GM12878 (cell line): ENCODE results near the gene CTIF. TPM values are rescaled to one million over a fixed set of nuclear protein-coding genes. Genes with fewer than 3 reads are reported as not detected.

Experiments used
- ATAC-seq: fragments of 200-7000 bp; cut with Tn5 transposase; 3 replicates; pipeline ENCODE4 v1.9.1; 2020; ENCODE audit warnings: mild to moderate bottlenecking, moderate library complexity
- BruUV-seq: library from RNA; stranded (reverse); fragments of 400-500 nt; replicated peaks from 2 replicates; lab custom pipeline; 2021; lab: Mats Ljungman, UMichigan
- CTCF ChIA-PET: fragments of 300-600 bp; sonication (Branson Sonifier 250); formaldehyde crosslinking; extraction: SDS; loops from one replicate; lab custom pipeline; 2021; ENCODE audit warnings: inconsistent platforms; lab: Yijun Ruan, JAX
- POLR2A ChIA-PET: fragments of 350-600 bp; formaldehyde crosslinking; extraction: SDS; loops from one replicate; lab custom pipeline; 2021; ENCODE audit warnings: inconsistent platforms; lab: Charles Lee
- RAD21 ChIA-PET: fragments of 300-600 bp; sonication (Branson Sonifier 250); formaldehyde crosslinking; loops from one replicate; lab custom pipeline; 2023; ENCODE audit warnings: antibody characterized with exemption; ENCODE audit not compliant: unreplicated experiment; lab: Charles Lee
- SMC1A ChIA-PET: fragments of 300-600 bp; sonication (Branson Sonifier 250); formaldehyde crosslinking; loops from one replicate; lab custom pipeline; 2023; ENCODE audit not compliant: unreplicated experiment, uncharacterized antibody; lab: Charles Lee
- DNase-seq: peaks from one replicate; pipeline ENCODE4 v3.0.0-alpha.2; 2011; ENCODE audit warnings: low read depth, low spot score
- FAIRE-seq: peaks from 3 replicates; lab custom pipeline; 2011; peaks lifted over from hg19 to GRCh38; lab: Jason Lieb, UNC
- H2AFZ ChIP-seq: 2 replicates; pipeline ENCODE4 v1.6.0; 2011; ENCODE audit warnings: low read depth, low read length, control low read depth; ENCODE audit not compliant: control insufficient read depth
- H3K27ac ChIP-seq: 2 replicates; pipeline ENCODE4 v1.5.1; 2011; ENCODE audit warnings: control low read depth; ENCODE audit not compliant: control insufficient read depth, insufficient read depth
- H3K27me3 ChIP-seq, 2 experiments: replicated peaks in 1 of 2; 2 replicates each; pipeline versions ENCODE4 v1.6.0 to v1.6.1; 2011; ENCODE audit warnings: low read length in 1 of 2; ENCODE audit not compliant: control insufficient read depth in 2 of 2, insufficient read depth in 2 of 2
- H3K36me3 ChIP-seq, 2 experiments: 2 replicates each; pipeline ENCODE4 v1.5.1; 2011; ENCODE audit warnings: low read length in 1 of 2; ENCODE audit not compliant: control insufficient read depth in 2 of 2, insufficient read depth in 2 of 2
- H3K4me1 ChIP-seq: 2 replicates; pipeline ENCODE4 v1.6.1; 2011; ENCODE audit warnings: mild to moderate bottlenecking, low read length, moderate library complexity, mixed read lengths; ENCODE audit not compliant: control insufficient read depth, insufficient read depth
- H3K4me2 ChIP-seq: 2 replicates; pipeline ENCODE4 v1.6.0; 2011; ENCODE audit warnings: control low read depth; ENCODE audit not compliant: control insufficient read depth, insufficient read depth
- H3K4me3 ChIP-seq: fragments of 200-600 bp; sonication (generic); 2 replicates; pipeline ENCODE4 v1.5.1; 2016
- H3K79me2 ChIP-seq: 2 replicates; pipeline ENCODE4 v1.6.0; 2011; ENCODE audit warnings: low read length; ENCODE audit not compliant: control insufficient read depth, insufficient read depth
- H3K9ac ChIP-seq: 2 replicates; pipeline ENCODE4 v1.8.0; 2011; ENCODE audit warnings: low read length, control low read depth, mixed read lengths; ENCODE audit not compliant: control insufficient read depth, insufficient read depth
- H3K9me3 ChIP-seq: replicated peaks from 3 replicates; pipeline ENCODE4 v1.5.1; 2011; ENCODE audit warnings: mild to moderate bottlenecking, low read length; ENCODE audit not compliant: control insufficient read depth, insufficient read depth
- H4K20me1 ChIP-seq: 2 replicates; pipeline ENCODE4 v1.6.0; 2011; ENCODE audit not compliant: control insufficient read depth, insufficient read depth
- ETV6 ChIP-seq, 2 experiments: fragments of 450-650 bp in 1 of 2; IDR thresholded peaks in 1 of 2; conservative IDR thresholded peaks in 1 of 2; 2 replicates each; pipeline ENCODE4 v1.6.1; 2014; ENCODE audit warnings: antibody characterized with exemption in 1 of 2, borderline replicate concordance in 1 of 2, low read depth in 1 of 2, mild to moderate bottlenecking in 1 of 2, moderate library complexity in 1 of 2
- HCFC1 ChIP-seq: fragments of 150-350 bp; IDR thresholded peaks from 2 replicates; pipeline ENCODE4 v1.6.1; 2014; ENCODE audit warnings: low read length
- NFYA ChIP-seq: IDR thresholded peaks from 2 replicates; pipeline ENCODE4 v1.6.1; 2011; ENCODE audit warnings: low read depth, mild to moderate bottlenecking, low read length, improper control_type of control experiment, borderline replicate concordance
- POLR2A ChIP-seq: IDR thresholded peaks from 2 replicates; pipeline ENCODE4 v1.6.1; 2011; ENCODE audit warnings: low read depth, mild to moderate bottlenecking, low read length
- POLR2AphosphoS2 ChIP-seq: IDR thresholded peaks from 2 replicates; pipeline ENCODE4 v1.6.1; 2011; ENCODE audit warnings: low read depth, mild to moderate bottlenecking, low read length, improper control_type of control experiment, moderate library complexity
- PRDM15 ChIP-seq: fragments of 450-650 bp; formaldehyde crosslinking; IDR thresholded peaks from 2 replicates; pipeline ENCODE4 v1.4.0; 2020; ENCODE audit warnings: mild to moderate bottlenecking, moderate library complexity
- SRF ChIP-seq, 2 experiments: IDR thresholded peaks; 2 replicates each; pipeline ENCODE4 v1.6.1; 2011; ENCODE audit warnings: low read depth in 2 of 2, low read length in 2 of 2, mild to moderate bottlenecking in 1 of 2, moderate library complexity in 1 of 2
- ZNF207 ChIP-seq: fragments of 450-650 bp; IDR thresholded peaks from 2 replicates; pipeline ENCODE4 v1.6.1; 2014; ENCODE audit warnings: antibody characterized with exemption, mild to moderate bottlenecking, borderline replicate concordance
- WGBS: methylation state at CpG from one replicate; pipeline ENCODE4 v1.1.6; 2016; ENCODE audit warnings: low lambda C conversion rate; ENCODE audit not compliant: insufficient replicate concordance, insufficient coverage; ENCODE audit errors: missing lambda C conversion rate; 5-methylcytosine and 5-hydroxymethylcytosine counted together
- in situ Hi-C: fragments of 300-500 bp; cut with MboI; formaldehyde crosslinking; loops from 9 replicates; pipeline ENCODE4 v1.14.3; 2018; ENCODE audit warnings: mixed read lengths
- intact Hi-C: fragments of 100-400 bp; cut with micrococcal nuclease; formaldehyde crosslinking; loops from one replicate; pipeline ENCODE4 v1.14.2; 2022; ENCODE audit not compliant: unreplicated experiment
- polyA plus RNA-seq, 11 experiments: library from polyadenylated mRNA; depleted of rRNA in 4 of 11; unstranded in 6 of 11; stranded (reverse) in 5 of 11; fragments of >200 nt; fragmentation: Nextera tagmentation in 4 of 11; fragmentation: Illumina TruSeq in 1 of 11; extraction: Ambion mirVana in 4 of 11; extraction: Trizol in 1 of 11; gene quantifications; 1 replicate in 1 of 11; 2 replicates in 10 of 11; pipeline versions ENCODE4 v1.2.1 to v1.2.3, GENCODE V29; 2011 to 2016; ENCODE audit warnings: inconsistent platforms in 2 of 11, missing spikeins in 2 of 11, low read depth in 1 of 11
- total RNA-seq, 4 experiments: library from RNA; depleted of rRNA in 3 of 4; stranded (reverse); fragments of >200 nt in 3 of 4; fragmentation: Illumina TruSeq in 1 of 4; extraction: Trizol in 1 of 4; gene quantifications; 2 replicates each; pipeline versions ENCODE4 v1.2.1 to v1.2.3, GENCODE V29; 2013 to 2021
- TF ChIP-seq, protein P1 (sequence below): fragments of 450-650 bp; IDR thresholded peaks from 2 replicates; pipeline ENCODE4 v1.6.1; 2017; ENCODE audit warnings: mild to moderate bottlenecking, moderate library complexity

CTIF gene
- total and polyA plus RNA-seq, 10 of the 15 experiments (the other 5 are each of a cell fraction or from before 2014, with no cell fraction given): 0.06 to 11.6 (median 2.5) TPM

GRCh38 chr18:48766026-48766425, 227.2 kb downstream of the CTIF start (continued):
- TF ChIP-seq, protein P1, sequence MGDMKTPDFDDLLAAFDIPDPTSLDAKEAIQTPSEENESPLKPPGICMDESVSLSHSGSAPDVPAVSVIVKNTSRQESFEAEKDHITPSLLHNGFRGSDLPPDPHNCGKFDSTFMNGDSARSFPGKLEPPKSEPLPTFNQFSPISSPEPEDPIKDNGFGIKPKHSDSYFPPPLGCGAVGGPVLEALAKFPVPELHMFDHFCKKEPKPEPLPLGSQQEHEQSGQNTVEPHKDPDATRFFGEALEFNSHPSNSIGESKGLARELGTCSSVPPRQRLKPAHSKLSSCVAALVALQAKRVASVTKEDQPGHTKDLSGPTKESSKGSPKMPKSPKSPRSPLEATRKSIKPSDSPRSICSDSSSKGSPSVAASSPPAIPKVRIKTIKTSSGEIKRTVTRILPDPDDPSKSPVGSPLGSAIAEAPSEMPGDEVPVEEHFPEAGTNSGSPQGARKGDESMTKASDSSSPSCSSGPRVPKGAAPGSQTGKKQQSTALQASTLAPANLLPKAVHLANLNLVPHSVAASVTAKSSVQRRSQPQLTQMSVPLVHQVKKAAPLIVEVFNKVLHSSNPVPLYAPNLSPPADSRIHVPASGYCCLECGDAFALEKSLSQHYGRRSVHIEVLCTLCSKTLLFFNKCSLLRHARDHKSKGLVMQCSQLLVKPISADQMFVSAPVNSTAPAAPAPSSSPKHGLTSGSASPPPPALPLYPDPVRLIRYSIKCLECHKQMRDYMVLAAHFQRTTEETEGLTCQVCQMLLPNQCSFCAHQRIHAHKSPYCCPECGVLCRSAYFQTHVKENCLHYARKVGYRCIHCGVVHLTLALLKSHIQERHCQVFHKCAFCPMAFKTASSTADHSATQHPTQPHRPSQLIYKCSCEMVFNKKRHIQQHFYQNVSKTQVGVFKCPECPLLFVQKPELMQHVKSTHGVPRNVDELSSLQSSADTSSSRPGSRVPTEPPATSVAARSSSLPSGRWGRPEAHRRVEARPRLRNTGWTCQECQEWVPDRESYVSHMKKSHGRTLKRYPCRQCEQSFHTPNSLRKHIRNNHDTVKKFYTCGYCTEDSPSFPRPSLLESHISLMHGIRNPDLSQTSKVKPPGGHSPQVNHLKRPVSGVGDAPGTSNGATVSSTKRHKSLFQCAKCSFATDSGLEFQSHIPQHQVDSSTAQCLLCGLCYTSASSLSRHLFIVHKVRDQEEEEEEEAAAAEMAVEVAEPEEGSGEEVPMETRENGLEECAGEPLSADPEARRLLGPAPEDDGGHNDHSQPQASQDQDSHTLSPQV: no peak
- TF ChIP-seq ZNF207: no peak
- no peak for TF ChIP-seq SRF (IDR thresholded peaks at IDR 0.05; ENCODE audit: low read depth in 2 of 2, low read length in 2 of 2)

DNA sequence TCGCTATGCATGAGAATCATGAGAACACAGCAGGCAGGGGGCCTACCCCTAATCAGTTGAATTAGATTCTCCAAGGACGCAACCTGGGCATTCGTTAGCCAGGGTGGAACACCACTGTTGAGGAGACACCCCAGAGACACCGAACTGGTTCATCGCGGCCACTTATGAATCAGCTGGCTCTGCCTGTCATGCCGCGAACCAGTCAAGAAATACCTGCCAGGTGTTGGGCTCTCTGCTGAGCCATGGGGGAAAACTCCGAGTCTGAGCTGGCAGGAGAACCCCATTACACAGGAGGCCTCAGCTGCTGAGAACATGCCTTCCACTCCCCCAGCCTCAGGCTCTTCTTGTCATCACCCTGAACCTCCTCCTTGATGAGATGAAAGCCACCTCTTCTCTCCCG, 227.7 kb downstream of the CTIF start:
- Histone ChIP-seq H3K79me2 (no peaks in the 10 kb centered on the region), H2AFZ (no peak overlapping the region), H3K4me3 (no peak overlapping the region), H3K36me3 (no peaks in the 10 kb centered on the region; a peak in 1 of 4 replicates), H3K9ac (no peak overlapping the region), H3K27ac (no peak overlapping the region), H3K4me2 (no peak overlapping the region), H3K27me3 (no peaks in the 10 kb centered on the region), H3K4me1 (peaks cover 7% of the 10 kb centered on the region; the same call in 1 of the 2 replicates), H4K20me1 (no peaks in the 10 kb centered on the region), H3K9me3 (no peaks in the 10 kb centered on the region)
- in situ Hi-C loops: no loop called here
- no TSS peak for BruUV-seq
- ATAC-seq (no peak), DNase-seq (no peak), FAIRE-seq (no peak)
- intact Hi-C loops: no loop called here
- RAD21 ChIA-PET: no interaction called here
- no peak for TF ChIP-seq NFYA
- no peak for TF ChIP-seq PRDM15 (CRISPR knock-in tag)
- TF ChIP-seq POLR2A: no peak
- no peak for TF ChIP-seq POLR2AphosphoS2
- TF ChIP-seq HCFC1: no peak
- TF ChIP-seq ETV6 (conservative IDR thresholded peaks at IDR 0.05 in 1 of 2, IDR thresholded peaks at IDR 0.05 in 1 of 2; ENCODE audit: borderline replicate concordance in 1 of 2, low read depth in 1 of 2): no peak
- POLR2A ChIA-PET: no interaction called here
- SMC1A ChIA-PET: interaction anchor here (0.7 kb wide), 1 partner anchor 53 kb away, joined by 3 read pairs; no protein-coding TSS in a partner anchor
- CTCF ChIA-PET: interaction anchor here (0.7 to 1.3 kb wide), 2 partner anchors 12 to 13 kb away, joined by 3 to 7 read pairs; no protein-coding TSS in a partner anchor
- 93% methylated on average over 10 of the region's 10 CpGs for WGBS
